ENCODE data around the gene PGM5. TPM values are rescaled to one million over a fixed set of nuclear protein-coding genes. Genes with fewer than 3 reads are reported as not detected.
A peak's percentile ranks its signal among the peaks of the same experiment; 100 is the strongest.
"Not testable (repeated sequence)": the region's sequence is repeated elsewhere in the genome, so short reads cannot be mapped to it uniquely, and the experiment has no call there.

PGM5 gene
- total RNA-seq, 3 donors from 2014 or later: 11.2 to 535 (median 22.6) TPM

GRCh38 chr9:68397095-68397423 is 40.6 kb downstream of the PGM5 start:
- DNase-seq; H3K36me3 ChIP-seq (ENCODE audit: low read depth); intact Hi-C loops (cut with DNase I, micrococcal nuclease); ATAC-seq; H3K4me3 ChIP-seq; H3K9me3 ChIP-seq; H3K4me1 ChIP-seq (ENCODE audit: low read depth): not testable (repeated sequence)

GRCh38 chr9:68397796-68398195 is 41.4 kb downstream of the PGM5 start:
- H3K9me3 ChIP-seq; DNase-seq; ATAC-seq; H3K4me1 ChIP-seq (ENCODE audit: low read depth); H3K36me3 ChIP-seq (ENCODE audit: low read depth); H3K4me3 ChIP-seq; intact Hi-C loops (cut with DNase I, micrococcal nuclease): not testable (repeated sequence)

DNA sequence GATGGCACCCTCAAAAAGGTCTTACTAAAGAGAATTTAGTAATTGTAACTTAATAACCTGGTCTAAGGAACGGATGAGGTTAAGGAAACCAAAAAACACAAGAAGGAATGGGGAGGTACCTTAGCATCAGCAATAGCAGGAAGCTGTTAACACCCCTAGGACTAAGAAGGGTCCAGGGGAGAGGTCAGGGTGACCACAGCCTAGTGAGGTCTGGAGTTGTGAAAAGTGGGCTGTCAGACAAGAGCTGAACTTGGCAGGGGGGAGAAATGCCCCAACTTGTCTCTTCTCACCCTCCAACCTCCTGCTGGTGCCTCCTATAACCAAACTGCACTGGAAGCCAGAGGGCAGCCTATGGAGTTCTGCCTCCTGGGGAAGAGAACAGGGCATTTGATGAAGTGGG is 41.9 kb downstream of the PGM5 start:
- intact Hi-C loops (cut with DNase I, micrococcal nuclease); H3K4me3 ChIP-seq; ATAC-seq; DNase-seq; H3K36me3 ChIP-seq (ENCODE audit: low read depth); H3K4me1 ChIP-seq (ENCODE audit: low read depth); H3K9me3 ChIP-seq: not testable (repeated sequence)

DNA sequence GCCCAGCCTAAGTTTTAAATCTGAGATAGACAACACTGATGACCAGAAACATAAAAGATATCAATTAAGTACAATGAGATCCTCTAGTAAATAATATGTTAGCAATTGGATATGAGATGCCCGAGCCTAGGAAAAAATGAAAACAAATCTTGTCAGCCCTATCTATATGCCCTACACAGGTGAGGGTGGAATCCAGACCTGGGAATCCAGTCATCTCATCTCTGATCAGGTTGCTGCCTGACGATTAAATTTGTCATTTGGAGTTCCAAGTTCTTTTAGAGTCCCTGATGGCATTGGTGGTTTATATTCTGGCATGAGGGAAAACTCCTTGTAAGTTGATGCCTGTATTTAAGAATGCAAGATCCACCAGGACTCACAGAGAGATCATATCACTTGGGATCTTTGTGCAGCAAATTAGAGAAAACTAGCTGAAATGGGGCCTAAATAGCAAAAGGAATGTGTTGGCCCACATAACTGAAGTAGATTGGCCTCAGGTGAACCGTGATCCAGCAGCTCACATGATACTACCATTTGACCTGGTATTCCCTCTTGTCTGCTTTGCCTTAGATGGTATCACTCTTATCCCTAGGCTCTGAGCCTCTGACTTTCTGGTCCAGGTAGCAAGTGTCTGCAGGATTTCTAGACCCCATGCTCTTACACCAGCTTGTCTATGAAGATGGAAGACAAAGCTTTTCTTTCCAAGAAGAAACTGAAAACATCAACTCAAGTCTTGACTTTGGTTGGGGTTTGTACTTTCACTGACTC is 48.2 kb downstream of the PGM5 start:
- H3K4me1 ChIP-seq (ENCODE audit: low read depth); intact Hi-C loops (cut with DNase I, micrococcal nuclease); ATAC-seq; H3K36me3 ChIP-seq (ENCODE audit: low read depth); DNase-seq; H3K4me3 ChIP-seq; H3K9me3 ChIP-seq: not testable (repeated sequence)

- H3K4me1 ChIP-seq (ENCODE audit: low read depth); H3K36me3 ChIP-seq (ENCODE audit: low read depth); H3K9me3 ChIP-seq; intact Hi-C loops (cut with DNase I, micrococcal nuclease); DNase-seq; H3K4me3 ChIP-seq; ATAC-seq: not testable (repeated sequence)
Observed at GRCh38 chr9:68411865-68412264, 55.5 kb downstream of the PGM5 start.

DNA sequence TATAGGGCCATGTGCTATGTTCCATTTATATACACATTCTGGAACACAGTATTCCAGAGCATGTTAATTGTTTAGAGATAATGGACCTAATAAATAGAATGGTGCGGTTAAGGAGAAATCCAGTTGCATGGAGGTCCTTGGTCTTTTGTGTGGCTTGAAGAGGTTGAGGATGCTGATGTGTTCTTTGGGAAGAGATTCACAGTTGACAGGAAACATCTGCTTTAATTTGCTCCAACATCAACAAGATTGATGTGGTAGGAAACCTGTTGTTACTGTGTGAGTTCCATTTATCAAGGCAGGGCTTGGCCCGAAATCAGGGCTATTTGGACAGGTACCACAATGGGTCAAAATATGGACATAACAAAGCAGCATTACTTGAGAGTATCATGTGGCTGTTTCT is 56.3 kb downstream of the PGM5 start:
- ATAC-seq; H3K4me1 ChIP-seq (ENCODE audit: low read depth); H3K36me3 ChIP-seq (ENCODE audit: low read depth); DNase-seq; H3K4me3 ChIP-seq; intact Hi-C loops (cut with DNase I, micrococcal nuclease); H3K9me3 ChIP-seq: not testable (repeated sequence)

DNA sequence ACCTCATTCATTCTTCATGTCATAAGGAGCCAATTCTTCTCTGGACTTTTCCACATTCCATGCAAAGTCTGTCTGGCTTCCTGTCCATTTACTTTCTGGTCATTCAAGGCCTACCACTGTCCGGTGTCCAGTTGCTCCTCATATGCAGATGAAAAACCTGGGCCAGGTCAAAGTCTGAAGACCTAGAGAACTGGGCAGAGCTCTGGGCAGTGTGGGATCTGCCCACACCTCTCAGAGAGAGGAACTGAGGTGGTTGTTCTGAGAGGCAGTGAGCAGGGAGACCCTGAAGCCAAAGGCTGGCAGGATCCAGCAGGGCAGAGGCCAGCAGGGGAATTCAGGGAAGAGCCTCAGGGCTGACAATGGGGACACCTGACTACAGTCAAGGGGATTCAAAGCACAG is 58.7 kb downstream of the PGM5 start:
- DNase-seq; ATAC-seq; H3K9me3 ChIP-seq; H3K4me1 ChIP-seq (ENCODE audit: low read depth); H3K4me3 ChIP-seq; H3K36me3 ChIP-seq (ENCODE audit: low read depth); intact Hi-C loops (cut with DNase I, micrococcal nuclease): not testable (repeated sequence)

DNA sequence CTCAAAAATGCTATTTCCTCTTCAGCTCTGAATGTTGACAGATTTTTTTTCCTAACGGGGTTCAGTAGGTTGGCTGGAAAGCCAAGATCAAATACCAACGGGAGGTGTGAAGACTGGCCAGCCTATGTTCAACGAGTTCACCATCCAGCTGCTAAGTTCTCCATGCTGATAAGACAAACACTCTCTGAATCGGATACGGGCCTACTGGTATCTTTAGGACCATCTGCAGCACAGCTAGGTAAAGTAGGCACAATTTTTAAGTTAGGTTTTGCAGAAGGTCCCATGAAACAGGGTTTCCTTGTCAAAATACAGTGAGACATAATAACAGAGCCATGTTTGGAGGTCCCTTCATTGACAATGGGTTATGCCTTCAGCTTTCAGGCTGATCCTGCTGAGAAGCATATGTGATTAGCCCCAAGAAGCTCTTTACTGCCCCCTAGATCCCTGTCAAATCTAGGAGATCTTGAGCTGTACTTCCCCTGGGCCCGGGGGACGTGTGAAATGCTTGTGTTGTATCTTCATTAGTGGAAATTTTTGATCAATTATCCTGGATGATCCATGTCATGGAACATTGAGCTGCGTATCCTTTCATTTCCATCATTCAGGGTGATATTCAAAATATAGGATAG is 60.6 kb downstream of the PGM5 start:
- peak in 1 of 3 donors; percentile 7 for DNase-seq
- no peak for TF ChIP-seq CTCF (IDR thresholded peaks at IDR 0.05)

GRCh38 chr9:68417762-68418161 is 61.4 kb downstream of the PGM5 start:
- H3K4me1 ChIP-seq (ENCODE audit: low read depth): no peaks in the 10 kb centered on the region
- TF ChIP-seq CTCF (IDR thresholded peaks at IDR 0.05): no peak
- no peak for ATAC-seq
- H3K4me3 ChIP-seq: no peak overlapping the region
- no peaks in the 10 kb centered on the region for H3K9me3 ChIP-seq
- DNase-seq: no peak
- intact Hi-C loops (cut with DNase I, micrococcal nuclease): no loop called here
- H3K36me3 ChIP-seq (ENCODE audit: low read depth): no peaks in the 10 kb centered on the region

More for the DNA sequence above, 60.6 kb downstream of the PGM5 start:
- ATAC-seq: no peak
- no peaks in the 10 kb centered on the region for H3K4me1 ChIP-seq (ENCODE audit: low read depth)
- H3K36me3 ChIP-seq (ENCODE audit: low read depth): no peaks in the 10 kb centered on the region
- H3K9me3 ChIP-seq: no peaks in the 10 kb centered on the region
- H3K4me3 ChIP-seq: no peak overlapping the region
- intact Hi-C loops (cut with DNase I, micrococcal nuclease): no loop called here

Data from mucosa of descending colon (tissue), 3 donors.